HG03442 (cell line): ENCODE measurements around the gene SCIN.
"Not testable (repeated sequence)": the region's sequence is repeated elsewhere in the genome, so short reads cannot be mapped to it uniquely, and the experiment has no call there.

Source experiments
- ATAC-seq: cut with Tn5 transposase; IDR thresholded peaks from one replicate; pipeline ENCODE4 v1.9.1; 2021; ENCODE audit warnings: mild to moderate bottlenecking, moderate library complexity; ENCODE audit not compliant: unreplicated experiment

Gene SCIN

DNA sequence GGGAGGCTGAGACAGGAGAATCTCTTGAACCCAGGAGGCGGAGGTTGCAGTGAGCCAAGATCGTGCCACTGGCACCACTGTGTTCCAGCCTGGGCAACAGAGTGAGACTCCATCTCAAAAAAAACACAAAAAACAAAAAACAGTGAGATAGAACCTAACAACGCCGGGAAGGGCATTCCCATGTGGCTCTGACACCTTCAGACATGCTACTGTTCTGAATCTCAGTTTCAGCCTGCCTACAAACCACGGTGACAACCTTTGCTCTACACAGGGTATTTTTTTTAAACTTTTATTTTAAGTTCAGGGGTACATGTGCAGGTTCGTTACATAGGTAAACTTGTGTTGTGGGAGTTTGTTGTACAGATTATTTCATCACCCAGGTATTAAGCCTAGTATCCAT is 74.7 kb downstream of the SCIN start:
- not testable (repeated sequence) for ATAC-seq

DNA sequence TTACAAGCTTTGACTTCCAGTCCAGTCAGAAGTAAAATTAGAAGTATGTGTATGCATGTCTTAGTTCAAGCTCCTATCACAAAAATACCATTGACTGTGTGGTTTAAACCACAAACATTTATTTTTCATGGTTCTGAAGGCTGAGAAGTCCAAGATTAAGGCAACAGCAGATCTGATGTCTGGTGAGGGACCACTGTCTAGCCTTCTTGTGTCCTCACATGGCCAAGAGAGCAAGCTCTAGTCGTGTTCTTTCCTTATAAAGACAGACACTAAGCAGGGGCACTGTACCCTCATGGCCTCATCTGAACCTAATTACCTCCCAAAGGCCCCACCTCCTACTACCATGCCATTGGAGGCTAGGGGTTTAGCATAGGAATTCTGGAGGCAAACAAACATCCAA is 75.6 kb downstream of the SCIN start:
- ATAC-seq = no peak

DNA sequence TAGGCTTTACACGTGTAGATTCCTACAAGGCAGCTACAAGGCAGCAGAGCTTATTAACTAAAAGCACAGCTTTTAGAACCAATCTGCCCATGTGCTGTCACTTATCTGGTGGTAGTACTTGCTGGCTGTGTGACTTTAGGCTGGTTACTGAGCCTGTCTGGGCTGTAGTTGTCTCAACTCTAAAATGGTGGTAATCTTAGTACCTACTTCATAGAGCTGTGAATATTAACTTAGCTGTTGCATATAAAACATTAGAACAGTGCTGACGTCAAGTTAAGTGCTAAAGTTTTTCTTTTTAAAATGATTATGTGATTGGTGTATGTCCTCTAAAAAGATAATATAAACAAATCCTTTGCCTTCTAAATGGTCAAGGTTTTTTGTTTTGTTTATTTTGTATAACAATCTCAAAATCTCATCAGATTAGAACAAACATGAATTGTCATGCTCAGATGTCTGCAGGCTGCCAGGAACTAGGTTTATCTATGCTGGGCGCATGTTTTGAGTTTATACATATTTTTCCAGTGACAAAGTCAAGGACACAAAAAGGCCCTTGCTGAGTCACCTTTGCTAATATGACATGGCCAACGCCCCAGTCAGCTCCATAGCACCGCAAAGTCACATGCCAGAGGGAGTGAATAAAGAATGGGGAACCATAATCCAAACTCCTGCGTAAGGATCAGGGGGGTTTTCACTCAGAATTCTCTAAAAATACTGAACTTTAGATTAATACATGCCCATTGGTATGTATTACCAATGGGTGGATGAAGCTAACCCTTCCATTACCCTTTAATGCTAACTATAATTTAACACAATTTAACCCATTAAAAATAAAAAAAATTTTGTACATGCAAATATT is 77.1 kb downstream of the SCIN start:
- ATAC-seq = no peak

DNA sequence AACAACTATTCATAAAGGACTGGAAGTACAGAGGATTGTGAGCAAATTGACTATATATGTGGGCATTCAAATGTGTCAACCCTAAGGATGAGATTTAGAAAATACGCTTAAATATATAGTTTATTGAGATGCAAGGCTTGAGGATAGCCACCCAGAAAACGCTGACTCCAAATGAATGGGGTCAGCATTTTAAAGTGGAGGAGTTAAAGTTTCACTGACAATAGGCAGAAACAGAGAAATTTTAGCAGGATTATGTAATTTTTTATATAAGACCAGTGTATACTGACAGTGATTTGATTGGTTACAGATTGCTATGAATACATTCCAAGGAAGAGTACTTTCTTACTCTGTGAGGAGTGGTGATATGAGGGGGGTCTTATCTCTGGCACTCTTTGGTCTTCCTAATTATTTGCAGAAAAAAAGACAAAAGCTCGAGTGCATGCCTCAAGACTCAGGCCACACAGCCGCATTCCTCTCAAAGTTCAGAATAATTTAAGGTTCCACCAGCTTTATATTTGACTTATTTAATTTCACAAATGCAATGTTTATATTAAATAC is 78.3 kb downstream of the SCIN start:
- no peak for ATAC-seq

DNA sequence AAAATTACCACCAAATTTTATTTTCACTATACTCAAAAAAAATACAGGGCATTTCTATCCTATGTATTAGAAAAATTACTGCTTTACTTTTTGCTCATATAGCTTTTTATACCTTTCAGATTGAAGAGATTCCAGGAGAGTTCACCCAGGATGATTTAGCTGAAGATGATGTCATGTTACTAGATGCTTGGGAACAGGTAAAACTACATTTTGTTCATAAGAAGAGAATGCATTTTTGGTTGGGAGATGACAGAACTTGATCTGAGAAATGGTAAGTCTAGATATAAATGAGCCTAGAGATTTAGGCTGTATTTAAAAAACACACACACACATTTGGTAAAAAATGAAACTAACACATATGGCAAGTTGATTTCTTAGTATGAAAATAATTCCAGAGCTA is 78.8 kb downstream of the SCIN start:
- no peak for ATAC-seq

DNA sequence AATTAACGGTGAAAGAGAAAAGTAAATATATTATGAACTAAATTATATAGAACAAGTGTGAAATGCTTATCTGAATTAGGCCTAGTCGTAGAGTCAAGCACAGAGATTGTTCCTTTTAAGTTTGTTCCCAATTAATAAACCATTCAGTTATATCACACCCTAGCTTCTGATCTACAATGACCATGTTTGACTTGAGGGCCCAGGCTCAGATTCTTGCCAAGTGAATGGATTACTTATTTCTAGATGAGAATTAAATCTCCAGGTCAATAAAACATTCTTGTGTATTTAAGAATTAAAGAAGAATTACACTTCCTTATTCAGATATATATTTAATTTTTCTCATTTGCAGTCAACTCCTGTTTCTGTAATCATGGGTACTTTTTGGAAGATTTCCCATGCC is 79.6 kb downstream of the SCIN start:
- ATAC-seq = no peak

DNA sequence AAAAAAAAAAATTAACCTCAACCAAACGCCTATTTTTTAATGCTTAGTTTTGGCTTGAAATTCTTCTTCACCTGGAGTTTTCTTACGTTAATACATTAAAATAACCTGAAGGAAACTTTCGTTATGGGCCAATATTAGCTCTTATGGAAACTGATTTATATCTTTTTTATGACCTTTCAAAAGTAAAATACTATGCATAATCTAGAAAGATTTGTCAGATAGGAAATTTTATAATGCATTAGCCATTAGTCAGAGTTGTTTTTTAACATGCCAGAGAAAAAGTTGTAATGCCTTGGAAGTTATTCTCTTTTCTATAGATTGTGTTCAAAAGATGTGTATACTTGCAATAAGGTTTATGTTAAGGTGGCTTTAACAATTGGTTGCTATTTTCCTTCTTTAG is 82.6 kb downstream of the SCIN start:
- no peak for ATAC-seq

DNA sequence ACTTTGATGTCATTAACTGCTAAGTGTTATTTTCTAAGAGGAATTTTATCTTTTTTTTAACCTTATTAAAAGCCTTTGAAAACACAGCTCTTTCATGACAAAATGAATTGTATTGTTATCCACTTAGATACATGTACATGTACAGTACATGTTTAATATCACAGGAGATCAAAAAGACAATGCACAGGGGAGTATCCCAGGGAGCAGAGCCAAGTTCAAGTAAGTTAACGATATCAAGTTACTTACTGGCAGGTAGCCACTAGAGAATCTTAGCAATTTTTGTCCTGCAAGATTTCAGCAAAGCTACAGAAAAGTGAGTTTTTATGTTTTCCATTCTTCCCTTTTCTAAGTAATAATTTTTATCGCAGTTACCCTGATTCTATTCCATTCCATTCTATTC is 83.0 kb downstream of the SCIN start:
- ATAC-seq = no peak

DNA sequence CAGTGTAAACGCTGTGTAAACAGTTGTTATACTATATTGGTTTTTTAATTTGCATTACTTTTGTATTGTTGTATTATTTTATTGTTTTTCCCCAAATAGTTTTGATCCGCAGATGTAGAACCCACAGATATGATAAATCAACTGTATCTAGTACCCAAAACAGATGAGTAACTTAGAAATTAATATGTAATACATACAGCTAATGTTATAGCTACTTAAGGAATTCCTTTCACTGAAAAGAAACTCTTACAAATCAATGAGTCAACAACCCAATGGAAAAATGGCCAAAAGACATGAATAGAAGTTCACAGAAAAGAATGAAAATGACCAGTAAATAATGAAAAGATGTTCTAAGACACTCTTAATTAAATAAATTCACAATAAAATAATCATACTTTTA is 84.6 kb downstream of the SCIN start:
- no peak for ATAC-seq

DNA sequence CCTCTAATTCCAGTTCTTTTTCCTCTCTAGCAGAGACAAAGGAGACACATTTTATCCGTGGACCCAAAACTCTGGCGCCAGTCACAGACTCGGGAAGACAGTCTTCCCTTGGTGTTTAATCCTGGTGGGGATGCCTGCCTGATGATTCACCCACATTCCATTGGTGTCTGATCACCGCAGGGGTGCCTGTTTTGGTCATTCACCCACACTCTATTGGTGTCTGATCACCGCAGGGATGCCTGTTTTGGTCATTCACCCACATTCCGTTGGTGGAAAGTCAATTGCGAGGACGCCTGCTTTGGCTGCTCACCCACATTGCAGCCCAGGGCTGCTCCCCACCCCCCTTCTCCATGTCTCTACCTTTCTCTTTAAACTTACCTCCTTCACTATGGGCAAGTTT is 89.9 kb downstream of the SCIN start:
- ATAC-seq = not testable (repeated sequence)

DNA sequence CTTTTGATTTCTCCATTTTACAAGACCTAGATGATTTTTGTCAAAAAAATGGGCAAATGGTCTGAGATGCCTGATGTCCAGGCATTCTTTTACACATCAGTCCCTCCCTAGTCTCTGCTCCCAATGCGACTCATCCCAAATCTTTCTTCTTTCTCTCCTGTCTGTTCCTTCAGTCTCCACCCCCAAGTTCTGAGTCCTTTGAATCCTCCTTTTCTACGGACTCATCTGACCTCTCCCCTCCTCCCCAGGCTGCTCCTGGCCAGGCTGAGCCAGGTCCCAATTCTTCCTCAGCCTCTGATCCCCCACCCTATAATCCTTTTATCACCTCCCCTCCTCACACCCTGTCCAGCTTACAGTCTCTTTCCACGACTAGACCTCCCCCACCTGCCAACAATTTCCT is 90.5 kb downstream of the SCIN start:
- ATAC-seq = not testable (repeated sequence)

DNA sequence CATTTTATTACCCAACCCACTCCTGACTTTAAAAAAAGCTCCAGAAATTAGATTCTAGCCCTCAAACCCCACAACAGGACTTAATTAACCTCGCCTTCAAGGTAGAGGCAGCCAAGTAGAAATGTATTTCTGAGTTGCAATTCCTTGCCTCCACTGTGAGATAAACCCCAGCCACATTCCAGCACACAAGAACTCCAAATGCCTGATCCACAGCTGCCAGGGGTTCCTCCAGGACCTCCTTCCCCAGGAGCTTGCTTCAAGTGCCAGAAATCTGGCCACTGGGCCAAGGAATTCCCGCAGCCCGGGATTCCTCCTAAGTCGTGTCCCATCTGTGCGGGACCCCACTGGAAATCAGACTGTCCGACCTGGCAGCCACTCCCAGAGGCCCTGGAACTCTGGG is 91.1 kb downstream of the SCIN start:
- ATAC-seq = no peak

DNA sequence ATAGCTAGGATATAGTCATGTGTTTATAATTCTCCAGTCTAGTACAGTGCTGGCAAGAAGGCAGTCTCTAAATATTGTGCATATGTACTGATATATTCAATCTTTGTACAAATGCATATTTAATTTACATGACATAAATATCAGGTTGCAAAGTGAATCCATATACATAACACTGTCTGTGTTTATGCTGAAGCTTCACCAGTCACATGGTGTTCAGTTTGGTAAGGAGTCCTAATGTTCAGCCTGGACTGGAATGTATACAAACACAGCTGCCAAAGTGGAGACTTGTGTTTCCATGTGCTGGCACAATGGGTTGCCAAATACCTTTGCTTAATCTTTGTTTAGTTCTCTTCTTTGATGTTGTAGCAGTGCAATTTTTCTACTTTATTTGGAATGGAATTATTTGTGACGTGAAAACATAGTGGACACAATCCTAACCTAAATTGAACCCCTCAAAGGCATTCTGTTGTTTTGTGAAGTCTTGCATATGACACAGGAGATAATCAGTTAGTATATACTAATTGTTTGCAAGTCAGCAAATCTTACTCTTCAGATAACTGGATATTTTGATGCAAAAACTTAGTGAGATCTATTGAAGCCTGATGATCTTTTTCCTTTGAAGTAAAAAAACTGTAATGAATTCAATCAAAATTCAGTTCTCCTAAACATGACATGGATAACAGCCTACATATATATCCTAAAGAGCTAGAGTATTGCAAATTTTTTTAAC is 99.6 kb downstream of the SCIN start:
- no peak for ATAC-seq

DNA sequence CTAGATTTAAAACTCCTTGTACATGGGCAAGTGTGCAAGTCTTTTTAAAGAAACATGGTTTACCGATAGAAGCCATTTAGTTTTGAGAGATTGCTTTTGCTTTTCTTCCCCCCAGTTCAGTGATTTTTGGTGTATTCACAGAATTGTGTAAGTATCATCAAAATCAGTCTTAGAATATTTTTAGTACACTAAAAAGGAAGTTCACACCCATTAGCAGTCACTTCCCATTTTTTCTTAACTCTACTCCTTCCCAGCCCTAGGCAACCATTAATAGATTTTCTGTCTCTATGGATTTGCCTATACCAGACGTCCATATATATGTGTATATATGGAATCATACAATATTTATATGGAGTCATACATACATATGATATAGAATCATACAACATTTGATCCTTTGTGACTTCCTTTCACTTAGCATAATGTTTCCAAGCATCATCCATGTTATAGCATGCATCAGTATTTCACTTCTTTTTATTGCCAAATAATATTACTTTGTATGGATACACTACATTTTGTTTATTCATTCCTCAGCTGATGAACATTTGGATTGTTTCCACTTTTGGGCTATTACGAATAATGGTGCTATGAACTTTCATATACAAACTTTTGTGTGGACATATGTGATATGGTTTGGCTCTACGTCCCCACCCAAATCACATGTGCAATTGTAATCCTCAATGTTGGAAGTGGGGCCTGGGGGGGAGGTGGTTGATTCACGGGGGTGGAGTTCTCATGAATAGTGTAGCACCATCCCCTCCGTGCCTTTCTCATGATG is 100.4 kb downstream of the SCIN start:
- no peak for ATAC-seq

DNA sequence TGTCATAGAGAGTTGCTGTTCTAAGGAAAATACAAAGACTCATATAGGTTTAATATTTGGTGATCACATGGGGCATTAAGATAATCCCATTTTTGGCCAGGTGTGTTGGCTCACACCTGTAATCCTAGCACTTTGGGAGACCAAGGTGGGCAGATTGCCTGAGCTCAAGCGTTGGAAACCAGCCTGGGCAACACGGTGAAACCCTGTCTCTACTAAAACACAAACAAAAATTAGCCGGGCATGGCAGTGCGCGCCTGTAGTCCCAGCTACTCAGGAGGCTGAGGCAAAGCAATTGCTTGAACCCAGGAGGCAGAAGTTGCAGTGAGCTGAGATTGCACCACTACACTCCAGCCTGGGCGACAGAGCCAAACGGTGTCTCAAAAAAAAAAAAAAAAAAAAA is 102.9 kb downstream of the SCIN start:
- not testable (repeated sequence) for ATAC-seq

DNA sequence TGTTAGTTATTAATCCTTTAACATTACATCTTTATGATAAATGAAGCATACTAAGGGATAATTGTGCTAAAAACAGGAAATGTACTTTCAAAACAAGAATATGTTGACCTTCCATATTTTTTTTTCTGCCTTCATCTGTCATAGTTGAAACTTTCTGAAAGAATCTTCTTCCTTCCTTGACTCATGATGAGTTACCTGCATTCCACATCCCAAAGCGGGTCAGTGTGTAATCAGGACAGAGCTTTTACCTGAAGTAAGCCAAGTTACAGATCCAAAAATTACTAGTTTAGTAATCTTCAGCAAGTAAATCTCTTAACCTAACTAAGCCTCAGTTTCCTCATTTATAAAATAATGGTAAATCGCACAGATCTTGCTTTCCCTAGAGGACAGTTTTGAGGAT is 103.5 kb downstream of the SCIN start:
- no peak for ATAC-seq

DNA sequence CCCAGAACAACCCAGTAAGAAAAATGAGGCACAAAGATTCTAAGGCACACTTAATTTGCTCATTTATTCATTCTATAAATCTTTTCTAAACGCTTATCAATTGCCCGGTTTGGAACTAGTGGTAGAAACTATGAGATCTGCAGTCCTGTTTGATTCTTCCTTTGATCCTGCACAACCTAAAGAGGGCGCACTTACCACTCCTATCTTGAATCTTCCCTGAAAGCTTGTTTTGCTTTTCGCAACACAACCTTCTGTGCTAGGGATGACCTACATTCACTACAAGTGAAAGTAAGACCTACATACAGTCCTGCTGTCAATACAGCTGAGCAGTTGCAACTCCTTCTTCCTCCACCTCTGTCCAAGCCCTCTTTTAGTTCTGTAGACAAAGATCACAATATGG is 104.3 kb downstream of the SCIN start:
- ATAC-seq = peak; percentile 68

DNA sequence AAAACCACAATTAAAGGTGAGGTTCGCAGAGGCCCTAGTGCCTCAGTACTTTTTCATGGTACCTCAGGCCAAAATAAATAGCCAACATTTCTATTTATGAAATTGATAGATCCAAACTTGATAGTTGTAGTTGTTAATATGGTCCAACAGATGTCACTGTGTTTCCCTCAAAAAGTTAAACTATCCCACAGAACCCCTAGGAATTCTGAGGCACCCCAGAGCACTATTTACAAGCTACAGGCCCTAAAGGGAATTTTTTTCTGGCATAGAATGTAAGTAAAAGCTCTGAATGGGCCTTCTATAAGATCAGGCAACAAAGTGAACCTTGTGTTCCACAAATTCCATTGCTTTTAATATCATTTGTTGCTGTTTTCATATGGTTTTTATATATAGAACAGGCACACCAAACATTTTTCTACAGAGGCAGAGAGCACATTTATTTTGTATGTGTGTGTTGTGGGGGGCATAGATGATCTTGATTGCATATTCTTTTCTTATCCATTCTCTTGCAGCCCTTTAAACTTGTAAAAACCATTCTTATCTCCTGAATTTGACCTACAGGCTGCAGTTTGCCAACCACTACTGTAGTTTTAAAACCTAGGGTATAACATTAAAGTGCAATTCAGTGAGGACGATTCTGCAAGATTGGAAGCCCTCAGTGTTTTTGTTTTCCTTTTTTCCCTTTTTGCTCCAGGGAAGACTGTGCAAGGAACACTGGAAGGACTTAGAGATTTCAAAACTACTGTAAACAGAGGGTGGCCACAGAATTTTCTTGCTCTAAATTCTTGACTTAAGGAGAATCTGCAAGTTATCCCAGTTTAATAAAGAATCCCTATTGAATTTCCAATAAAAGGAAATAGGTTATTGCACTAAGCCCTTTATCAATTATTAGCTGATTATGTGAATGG is 113.4 kb downstream of the SCIN start:
- ATAC-seq = no peak

DNA sequence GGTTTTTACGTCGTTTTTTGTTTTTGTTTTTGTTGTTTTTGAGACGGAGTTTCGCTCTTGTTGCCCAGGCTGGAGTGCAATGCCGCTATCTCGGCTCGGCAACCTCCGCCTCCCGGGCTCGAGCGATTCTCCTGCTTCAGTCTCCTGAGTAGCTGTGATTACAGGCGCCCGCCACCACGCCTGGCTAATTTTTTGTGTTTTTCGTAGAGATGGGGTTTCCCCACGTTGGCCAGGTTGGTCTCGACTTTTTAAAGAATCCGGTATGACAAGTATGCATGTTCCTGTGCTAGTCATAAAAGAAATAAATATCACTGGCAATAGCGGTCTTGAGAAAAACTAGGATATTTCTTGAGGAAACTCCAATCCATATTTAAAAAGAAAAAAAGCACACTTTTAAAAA is 114.2 kb downstream of the SCIN start:
- no peak for ATAC-seq

DNA sequence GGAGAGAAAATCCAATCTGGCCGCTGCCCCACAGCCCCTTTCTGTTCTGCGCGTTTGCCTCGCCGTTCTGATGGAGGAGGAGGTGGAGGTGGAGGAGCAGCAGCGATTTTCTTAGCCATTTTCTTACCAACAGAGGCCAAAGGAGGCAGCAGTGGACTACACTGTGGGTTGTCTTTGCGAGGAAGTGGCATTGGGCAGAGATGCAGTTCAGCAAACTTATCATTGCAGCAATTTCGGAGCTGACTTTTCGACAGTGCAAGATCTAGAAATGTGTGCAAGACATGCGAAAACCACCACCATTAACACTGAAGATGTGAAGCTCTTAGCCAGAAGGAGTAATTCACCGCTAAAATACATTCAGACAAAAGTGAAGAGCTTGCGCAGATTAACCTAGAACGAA is 115.0 kb downstream of the SCIN start:
- ATAC-seq = no peak
